LNCAP (cell line): ENCODE results near the gene RLBP1.
A peak's percentile ranks its signal among the peaks of the same experiment; 100 is the strongest.

ENCODE experiments used
- CTCF ChIP-seq: fragments of 450-650 bp; IDR thresholded peaks from 2 replicates; pipeline ENCODE4 v1.5.1; 2017; ENCODE audit warnings: mild to moderate bottlenecking

Gene RLBP1

GRCh38 chr15:89174476-89174875 is 46.9 kb downstream of the RLBP1 start:
- no peak for TF ChIP-seq CTCF

- TF ChIP-seq CTCF = no peak
These were observed 48.5 kb downstream of the RLBP1 start for GRCh38 chr15:89172921-89173320.

- peak; percentile 64; the same call in 1 of the 2 replicates for TF ChIP-seq CTCF
These were observed 50.0 kb downstream of the RLBP1 start for GRCh38 chr15:89171136-89172072.

GRCh38 chr15:89170364-89170763 is 51.0 kb downstream of the RLBP1 start:
- no peak for TF ChIP-seq CTCF

GRCh38 chr15:89168316-89168833 is 53.0 kb downstream of the RLBP1 start:
- TF ChIP-seq CTCF = no peak

- TF ChIP-seq CTCF = no peak
These were observed 53.9 kb downstream of the RLBP1 start for GRCh38 chr15:89167267-89168176.

GRCh38 chr15:89165677-89166076 is 55.7 kb downstream of the RLBP1 start:
- TF ChIP-seq CTCF = no peak
